Stimulated activated naive CD4-positive, alpha-beta T cell (primary cell): ENCODE results near the gene HPS1.

Experiments used
- DNase-seq, 6 experiments: peaks; one replicate each; lab custom pipeline; 2025; lab: John Stamatoyannopoulos, UW

The HPS1 gene

DNA sequence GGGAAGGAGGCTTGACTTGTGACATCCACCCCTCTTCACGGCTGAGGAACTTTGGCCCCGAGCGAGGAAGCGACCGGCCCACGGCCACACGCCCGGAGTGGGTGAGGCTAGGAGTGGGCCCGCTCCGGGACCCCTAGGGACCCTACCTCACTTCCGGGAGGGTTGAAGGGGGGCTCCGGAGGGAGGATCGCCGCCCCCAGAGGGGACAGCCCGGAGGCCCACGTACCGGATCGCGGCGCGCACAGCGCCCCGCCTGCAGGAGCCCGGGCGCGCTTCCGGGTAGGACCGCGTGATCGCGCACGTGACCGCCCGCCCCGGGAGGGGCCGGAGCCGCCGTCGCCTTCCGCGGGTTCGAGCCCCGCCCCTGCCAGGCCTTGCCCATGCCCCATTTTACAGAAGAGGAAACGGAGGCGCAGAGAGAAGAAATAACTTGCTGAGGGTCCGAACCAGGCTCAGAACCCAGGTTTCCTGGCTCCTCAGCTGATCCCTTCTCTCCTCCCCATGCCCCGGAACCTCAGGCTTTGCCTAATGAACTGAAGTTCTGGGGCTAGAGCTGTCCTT lies at the start of gene HPS1:
TSS of gene HPS1 (minus strand) at position 275 of the 561 bp plus-strand sequence. CDS start 3,695 bp downstream, outside the sequence.
- peak; percentile 49 to 79 (median 62) for DNase-seq

DNA sequence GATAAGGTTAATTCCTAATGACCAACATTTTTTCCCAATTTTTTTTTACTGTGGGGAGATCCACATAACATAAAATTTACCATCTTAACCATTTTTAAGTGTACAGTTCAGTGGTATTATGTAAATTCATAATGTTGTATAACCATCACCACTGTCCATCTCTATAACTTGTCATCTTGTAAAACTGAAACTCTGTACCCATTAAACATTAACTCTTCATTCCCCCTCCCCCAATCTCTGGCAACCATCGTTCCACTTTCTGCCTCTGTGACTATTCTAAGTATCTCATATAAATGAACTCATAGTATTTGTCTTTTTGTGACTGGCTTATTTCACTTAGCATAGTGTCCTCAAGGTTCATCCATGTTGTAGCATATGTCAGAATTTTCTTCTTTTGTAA lies 46.0 kb upstream of the HPS1 start:
- no peak for DNase-seq

DNA sequence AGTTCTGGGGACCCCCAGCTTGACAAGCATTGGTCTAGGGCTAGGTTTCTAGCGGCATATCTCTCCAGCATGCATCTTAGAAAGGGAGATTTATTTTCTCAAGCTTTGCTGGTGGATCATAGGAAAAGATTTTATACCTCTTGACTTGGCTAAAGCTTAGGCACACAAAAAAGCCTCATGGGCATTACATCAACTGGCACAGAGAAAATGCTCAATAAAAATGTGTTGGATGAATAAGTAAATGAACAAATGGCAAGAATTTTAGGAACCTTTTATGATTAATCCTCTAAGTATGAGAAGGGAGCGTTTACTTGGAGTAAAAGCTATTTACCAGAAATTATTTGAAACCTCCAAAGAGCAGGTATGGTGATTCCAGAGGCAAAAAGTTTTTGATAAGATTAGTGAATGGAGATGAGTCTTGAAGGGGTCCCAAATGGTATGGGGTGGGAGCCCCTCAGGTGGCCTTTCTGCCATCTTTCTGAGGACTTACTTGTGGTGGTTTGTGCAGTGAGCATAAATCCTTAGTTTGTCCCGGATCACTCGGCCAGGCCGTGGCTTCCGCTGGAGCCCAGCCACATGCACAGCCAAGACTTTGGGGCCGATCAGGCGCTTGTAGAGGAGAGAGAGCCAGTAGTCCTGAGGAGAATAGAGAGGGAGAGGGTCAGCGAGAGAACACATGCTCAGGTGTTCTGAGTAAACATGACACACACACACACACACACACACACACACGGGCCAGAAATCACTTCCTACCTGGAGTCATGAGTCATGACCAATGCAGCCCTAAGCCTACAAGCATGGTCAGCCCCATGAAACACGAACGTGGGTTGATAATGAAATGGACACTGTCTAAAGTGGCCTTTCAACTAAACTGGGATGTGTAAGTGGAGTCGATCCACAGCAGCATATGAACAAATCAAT lies 43.1 kb upstream of the HPS1 start:
- no peak for DNase-seq

DNA sequence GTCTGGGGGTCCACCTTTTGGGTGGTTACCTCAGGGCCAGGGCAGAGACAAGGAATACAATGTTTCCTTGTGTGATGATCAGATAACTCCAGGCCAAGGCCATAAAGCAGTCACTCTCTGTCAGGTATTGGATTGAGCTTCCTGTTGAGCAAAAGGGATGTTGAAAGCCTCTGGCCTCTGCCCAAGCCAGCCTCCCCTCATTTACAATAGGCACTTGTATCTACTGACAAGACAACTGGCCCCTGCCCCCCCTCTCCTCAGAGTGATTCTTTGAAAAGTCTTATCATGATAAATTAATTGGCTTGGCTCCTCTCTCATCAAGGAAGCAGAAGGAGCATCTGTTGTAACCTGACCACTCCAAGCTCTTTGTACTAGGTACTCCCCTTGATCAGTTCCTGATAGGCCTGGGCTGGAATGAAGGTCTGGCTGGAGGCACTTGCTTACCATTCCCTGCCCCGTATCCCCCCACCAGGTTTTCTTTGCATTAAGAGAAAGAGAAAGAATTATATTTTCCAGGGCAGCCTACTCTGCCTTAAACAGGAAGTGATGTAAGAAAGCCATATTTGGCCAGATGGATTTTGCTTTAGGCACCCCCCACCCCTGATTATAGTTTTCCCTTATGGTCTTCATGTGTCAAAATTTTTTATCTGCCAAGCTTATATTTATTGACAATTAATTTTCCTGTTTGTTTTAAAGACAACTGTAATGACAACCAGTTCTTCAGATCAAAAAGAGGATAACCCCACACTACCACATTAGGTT lies 42.1 kb upstream of the HPS1 start:
- DNase-seq = no peak

DNA sequence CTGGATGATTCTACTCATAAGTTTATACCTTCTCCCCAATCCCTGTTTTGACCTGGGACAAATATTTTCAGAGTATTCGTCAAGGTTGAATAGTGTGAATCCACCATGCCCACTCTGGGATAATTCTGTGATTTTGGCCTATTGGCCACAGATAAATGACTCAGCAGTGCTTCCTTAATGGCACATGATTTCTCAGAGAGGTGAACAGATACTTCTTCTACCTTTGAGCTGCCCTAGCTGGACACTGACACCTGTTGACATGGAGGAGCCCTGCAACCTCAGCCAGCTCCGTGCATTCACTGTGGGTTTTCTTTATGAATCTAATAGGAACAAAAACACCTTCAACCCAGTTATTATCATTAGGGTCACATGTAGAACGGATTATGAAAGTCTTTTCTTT lies 40.9 kb upstream of the HPS1 start:
- no peak for DNase-seq

DNA sequence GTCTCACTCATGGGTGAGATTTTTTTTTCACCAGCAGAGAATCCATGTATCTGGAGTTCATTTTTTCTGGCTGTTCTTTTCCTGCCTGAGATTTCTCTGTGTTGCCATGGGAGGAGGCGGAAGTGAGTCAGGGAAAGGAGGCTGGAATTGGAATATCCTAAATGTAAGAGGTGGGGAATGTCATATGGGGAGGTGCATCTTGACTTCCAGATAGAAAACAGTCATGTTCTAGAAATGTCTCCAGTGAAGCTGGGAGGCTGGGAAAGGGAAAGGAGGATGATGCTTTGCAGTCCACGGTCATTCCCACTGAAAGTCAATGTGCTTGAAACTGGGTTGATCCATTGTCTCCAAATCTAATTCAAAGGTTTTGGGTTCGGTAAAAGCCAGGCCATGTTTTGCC lies 39.7 kb upstream of the HPS1 start:
- DNase-seq = no peak

DNA sequence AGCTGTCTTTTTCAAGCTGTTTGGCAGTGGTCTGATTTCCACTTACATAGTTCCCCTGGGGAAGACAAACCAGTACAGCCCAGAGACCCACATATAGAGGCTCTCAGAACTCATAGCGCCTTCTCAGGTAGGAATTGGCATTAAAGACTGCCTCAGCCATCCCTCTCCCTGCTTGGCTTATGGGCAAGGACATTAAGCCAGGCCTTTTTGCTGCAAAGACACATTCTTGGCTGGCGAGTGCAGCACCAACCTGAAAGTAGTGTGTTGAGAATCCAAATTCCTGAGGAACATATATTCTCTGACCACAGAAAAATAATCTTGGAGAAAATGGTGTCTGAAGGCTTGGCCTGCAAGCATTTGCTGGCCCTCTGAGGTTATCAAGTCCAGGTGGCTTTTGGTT lies 39.2 kb upstream of the HPS1 start:
- no peak for DNase-seq

DNA sequence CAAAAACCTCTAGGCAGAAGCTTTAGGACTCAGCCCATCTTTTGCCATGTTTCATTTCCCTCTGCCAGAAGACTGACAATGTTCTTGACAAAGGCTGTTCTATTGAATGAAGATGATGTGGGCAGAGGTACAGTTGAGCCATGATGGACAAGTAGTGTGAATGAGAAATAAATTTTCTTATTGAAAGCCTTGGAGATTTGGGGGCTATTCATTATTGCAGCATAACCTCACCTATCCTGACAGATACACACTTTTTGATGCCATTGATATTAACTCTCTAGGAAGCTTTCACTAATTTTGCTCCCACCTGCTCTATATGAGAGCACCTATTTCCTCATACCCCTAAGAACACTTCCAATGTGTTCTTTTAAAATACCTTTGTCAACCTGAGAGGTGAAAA lies 36.9 kb upstream of the HPS1 start:
- DNase-seq = no peak

DNA sequence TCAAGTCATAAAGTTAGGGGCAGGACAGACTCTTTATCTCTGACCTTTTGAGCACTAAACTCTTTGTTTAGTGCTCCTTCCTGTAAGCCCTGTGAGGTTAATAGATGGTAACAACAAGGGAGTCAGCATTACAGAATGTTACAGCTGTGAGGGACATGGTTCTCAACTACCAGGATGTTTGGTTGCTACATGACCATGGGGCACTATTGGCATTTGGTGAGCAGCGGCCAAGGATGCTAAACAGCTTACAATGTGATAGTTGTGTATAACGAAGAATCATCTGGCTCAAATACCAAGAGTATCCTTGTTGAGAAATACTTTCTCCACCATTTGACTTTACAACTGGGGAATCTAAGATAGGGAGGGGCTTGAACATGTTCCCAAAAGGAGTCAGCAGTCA lies 35.4 kb upstream of the HPS1 start:
- no peak for DNase-seq

DNA sequence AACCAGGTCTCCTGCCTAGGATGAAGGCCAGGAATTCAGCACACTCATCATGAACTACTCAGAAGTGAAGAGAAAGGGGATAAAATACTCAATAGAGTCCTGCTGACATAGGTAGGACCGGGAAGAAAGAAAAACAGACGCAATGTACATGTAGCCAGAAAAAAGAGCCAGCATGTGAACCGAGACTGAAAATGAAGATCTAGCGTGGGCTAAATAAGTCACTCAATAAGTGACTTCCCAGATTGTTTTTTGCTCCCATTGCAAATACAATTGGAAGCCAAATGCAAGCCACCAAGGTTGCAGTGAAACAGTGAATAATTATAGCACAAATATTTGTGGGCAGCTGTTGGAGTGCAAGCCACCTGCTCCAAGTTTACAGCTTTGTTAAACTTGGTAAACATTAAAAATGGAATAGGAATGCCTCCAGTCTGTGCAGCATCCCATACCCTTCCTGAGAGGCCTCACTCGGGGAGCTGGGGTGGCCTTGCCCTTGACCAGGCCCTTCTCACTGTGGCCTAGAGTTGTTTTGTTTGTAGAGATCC lies 34.7 kb upstream of the HPS1 start:
- no peak for DNase-seq

DNA sequence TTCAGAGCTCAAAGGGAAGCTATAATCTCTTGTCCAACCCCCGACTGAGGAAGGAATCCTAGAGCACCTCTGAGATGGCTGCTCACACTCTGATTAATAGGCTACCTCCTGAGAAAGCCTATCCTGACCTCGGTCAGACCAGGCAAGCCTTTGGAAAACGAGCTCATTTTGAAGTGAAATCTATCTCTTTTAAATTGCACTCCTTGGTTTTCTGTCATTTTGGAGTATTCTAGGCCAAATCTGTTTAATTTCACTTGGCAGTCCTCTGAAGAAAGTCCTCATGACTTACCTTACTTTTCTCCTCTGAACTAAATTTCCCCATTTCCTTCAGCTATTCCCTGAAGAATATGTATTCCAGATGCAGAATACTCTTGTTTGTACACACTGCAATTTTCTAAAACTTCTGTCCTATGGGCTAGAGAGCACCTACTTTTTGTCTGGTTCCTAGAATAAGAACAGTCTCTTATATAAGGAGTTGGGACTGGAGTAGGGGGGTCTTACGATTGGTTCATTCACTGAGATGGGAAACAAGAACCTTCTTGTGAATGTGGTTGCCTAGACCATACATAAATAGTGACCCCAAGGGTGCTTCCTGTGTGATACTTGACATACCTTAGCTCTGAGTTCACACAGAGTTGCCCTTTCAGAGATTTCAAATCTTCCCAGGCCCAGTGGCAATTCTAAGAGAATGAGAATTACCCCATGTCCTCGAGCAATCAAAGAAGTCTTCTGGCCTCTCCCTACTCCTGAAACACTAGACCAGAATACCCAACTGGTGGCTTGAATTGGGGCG lies 31.9 kb upstream of the HPS1 start:
- no peak for DNase-seq

DNA sequence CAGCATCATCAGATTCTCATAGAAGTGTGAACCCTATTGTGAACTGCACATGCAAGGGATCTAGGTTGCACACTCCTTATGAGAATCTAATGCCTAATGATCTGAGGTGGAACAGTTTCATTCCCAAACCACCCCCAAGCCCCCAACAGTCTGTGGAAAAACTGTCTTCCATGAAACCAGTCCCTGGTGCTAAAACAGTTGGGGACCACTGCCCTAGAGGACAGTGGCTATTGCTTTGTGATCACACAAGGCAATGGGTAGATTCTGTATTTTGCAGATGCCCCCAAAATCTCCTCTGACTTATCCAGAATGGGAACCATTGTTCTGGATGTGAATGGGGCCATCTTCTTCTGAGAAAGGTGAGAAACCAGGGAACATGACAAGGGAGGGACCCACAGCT lies 31.1 kb upstream of the HPS1 start:
- DNase-seq = no peak

DNA sequence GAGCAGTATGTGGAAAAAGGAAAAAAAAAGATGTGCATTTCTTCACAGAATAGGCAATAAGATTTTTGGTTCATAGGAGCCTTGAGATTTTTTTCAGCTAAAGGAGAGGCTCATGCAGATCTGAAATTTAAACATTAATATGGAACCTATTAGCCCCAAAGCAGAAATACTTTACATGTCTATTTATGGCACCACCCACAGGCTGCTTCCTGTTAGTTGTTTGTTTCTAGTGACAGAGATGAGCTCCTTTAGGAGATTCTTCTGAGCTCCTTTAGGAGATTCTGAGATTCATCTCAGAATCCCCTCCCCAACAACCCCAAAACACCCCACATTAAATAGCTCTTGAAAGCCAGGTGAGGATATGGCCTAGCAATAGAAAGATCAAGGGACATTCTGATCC lies 27.9 kb upstream of the HPS1 start:
- no peak for DNase-seq

DNA sequence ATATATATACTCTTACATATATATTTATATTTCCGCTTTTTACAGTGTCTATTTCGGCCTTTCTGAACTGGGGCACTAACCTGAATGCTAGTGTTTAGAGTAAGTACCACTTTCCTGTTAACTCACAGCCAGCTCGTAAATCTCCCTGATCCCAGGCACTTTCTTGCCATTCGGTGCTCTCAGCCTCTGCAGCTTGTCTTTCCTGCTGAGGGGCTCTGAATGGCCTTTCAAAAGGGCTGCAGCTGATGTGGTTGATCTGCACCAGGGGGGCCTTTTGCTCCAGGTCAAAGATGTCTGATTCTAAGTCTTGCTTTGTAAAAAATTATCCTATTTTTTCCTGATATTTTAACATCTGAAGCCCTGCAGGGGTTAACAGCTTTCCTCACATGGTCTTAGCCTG lies 25.5 kb upstream of the HPS1 start:
- DNase-seq = no peak

DNA sequence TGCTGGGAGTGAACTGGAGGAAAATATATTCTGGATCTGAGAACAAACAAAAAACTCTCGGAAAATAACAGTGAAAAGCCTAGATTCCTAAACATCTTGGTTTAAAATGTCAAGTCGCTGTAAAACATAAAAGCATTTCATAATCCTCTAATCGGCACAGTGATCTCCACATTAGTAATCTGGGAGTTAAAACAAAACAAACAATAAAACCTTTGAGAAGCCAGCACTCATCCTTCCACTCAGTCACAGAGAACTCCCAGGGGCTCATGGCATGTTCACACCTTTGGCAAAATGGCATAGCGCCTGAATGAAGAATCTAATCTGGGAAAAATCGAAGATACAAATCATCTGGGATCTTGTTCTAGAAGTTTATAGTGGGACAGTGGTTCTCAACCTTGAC lies 24.1 kb upstream of the HPS1 start:
- DNase-seq = no peak

DNA sequence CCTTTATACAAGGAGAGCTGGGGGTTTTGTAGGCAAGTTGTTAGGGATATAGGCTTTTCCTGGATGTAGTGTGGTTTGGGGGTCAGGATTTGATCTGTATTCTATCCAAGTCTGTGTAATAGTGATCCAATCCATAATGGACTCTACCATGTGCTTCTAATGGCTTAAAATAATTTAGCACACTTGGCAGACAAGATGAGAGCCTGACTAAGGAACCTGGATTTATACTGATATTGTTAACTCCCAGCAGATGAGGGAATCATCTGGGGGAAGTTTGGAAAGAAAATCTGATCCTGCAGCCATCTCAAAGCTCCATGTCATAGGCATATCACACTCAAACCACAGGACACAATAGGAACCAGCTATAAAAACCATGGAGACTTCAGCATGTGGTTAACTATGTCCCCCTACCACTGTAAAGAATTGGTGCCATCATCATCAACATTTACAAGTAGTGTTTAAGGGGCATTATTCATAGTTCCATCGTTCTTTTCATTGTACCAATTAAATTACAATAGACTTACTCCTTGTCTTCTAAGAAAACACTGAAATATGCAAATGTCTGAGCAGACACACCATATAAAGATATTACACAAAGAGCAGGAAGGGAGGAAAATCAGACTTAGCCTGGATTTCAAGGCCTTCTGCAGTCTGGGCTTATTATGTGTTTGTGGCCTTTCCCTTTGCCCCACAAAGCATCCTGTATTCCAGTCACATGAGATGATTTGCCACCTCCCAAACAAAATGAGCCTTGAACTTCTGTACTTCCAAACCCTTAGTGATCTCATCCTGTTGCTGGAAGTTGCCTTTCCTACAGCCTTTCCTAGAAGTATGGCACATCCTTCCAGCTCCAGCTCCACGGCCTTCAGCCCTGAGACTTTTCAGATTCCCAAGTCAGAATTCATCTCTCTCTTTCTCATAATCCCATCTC lies 22.5 kb upstream of the HPS1 start:
- no peak for DNase-seq

DNA sequence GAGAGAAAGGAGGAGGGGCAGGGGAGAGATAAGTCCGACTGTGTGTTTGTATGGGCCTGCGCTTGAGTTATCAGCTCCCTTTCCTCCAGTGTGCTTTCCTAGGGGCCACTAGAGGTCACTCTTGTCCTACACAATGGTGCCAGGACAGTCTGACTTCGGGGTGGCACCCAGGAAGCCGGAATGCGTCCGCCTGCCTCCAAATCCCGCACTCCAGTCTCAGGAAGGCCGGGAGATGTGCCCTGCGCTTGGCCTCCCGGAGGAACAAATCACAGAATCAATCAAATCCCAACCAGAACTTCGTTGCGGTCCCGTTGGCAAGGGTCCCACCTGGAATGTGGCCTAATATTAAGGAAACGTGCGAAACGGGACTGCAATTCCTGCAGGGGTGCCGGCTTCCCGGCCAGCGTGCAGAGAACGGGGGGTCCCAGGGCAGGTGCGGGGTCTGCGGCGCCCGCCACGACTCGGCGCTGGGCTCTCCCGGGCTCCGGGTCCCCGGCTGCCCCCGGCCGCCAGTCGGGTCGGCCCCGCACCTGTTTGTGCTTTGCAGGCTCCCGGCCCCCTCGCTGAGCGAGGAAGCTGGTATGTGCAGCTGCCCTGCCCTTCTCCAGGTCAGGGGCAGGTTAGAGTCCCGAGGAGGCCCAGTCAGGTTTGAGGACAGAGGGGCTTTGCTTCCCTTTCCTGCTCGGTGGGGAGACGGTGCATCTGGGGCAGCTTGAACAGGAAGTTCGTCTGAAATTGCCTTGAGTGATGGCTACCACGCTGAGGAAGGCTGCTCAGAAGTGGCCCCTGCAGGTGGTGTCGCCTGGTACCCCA lies 21.0 kb upstream of the HPS1 start:
- DNase-seq = peak; percentile 29 to 71 (median 50)

DNA sequence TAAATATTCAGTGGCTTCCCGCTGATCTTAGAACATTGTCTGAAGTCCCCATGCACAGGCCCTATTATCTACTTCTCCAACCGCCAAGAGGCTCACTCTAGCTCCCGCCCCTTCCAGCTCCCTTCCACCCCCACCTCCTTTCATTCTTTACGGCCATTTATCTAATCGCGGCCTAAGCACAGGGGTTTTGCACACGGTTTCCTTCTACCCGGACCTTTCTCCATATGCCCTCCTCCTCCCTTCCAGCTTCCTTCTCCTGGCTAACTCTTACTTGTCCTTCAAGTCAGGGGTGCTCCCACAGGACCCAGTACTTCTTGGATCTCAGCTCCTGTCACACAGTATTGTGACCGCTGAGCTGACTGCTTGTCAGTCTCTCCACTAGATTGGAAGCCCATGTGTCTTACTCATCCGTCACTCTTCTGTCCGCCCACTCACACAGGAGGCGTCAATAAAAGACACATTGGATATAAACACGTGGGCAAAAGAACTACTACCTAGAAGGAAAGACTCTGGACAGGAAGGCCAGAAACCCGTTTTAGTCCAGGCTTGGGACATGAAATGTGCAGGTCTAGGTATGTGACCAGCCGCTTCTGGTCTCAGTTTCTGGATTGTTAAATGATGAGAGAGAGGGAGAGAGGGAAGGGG lies 20.2 kb upstream of the HPS1 start:
- DNase-seq = no peak

DNA sequence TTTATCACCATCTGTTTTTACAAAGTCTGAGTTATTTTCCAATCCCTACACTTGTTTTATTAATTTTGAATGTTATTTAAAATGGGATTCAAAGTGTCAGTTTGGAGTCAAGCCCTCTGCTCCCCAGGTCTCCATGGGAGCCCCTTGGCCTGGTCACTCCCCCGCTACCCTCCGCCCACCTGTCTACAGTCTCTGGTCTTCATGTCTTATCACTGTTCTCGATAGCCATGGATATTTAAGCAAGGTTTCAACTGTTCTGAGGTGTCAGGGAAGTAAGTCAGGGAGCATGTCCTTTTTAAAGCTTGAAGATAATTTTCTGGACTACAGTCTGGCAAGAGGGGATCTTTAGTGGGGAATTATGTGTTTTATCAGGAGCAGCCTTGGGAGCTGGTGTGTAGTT lies 19.1 kb upstream of the HPS1 start:
- no peak for DNase-seq
